RCC 7860 (cell line): ENCODE data around the gene RRP9.

ENCODE experiments used
- DNase-seq: peaks from one replicate; pipeline ENCODE4 v3.0.0-alpha.2; 2015; ENCODE audit warnings: low spot score
- FAIRE-seq: peaks from 2 replicates; lab custom pipeline; 2012; peaks lifted over from hg19 to GRCh38; lab: Jason Lieb, UNC

RRP9 gene

GRCh38 chr3:51957520-51958205 lies 16.0 kb upstream of the RRP9 start:
- DNase-seq = no peak
- no peak for FAIRE-seq

- FAIRE-seq (no peak), DNase-seq (no peak)
Measured at GRCh38 chr3:51955893-51956770, 14.4 kb upstream of the RRP9 start.

GRCh38 chr3:51955175-51955892 lies 13.6 kb upstream of the RRP9 start, which contains the start of gene GPR62:
Gene GPR62 (plus strand): TSS chr3:51955381. CDS start chr3:51955653, 272 bp downstream.
- DNase-seq (no peak), FAIRE-seq (no peak)

- FAIRE-seq = no peak
- no peak for DNase-seq
Measured at GRCh38 chr3:51954713-51955112, 13.0 kb upstream of the RRP9 start.

- FAIRE-seq (no peak), DNase-seq (no peak)
Measured at GRCh38 chr3:51954105-51954504, 12.4 kb upstream of the RRP9 start.

- FAIRE-seq = no peak
Measured at GRCh38 chr3:51953445-51953844, 11.7 kb upstream of the RRP9 start.

GRCh38 chr3:51950899-51951298 lies 9.2 kb upstream of the RRP9 start:
- no peak for DNase-seq
- FAIRE-seq = no peak

More at GRCh38 chr3:51953445-51953844, 11.7 kb upstream of the RRP9 start:
- peak; percentile 44 for DNase-seq

- FAIRE-seq = no peak
- DNase-seq = no peak
Measured at GRCh38 chr3:51949121-51949520, 7.4 kb upstream of the RRP9 start.

GRCh38 chr3:51948016-51948580 lies 6.4 kb upstream of the RRP9 start:
- FAIRE-seq = no peak

GRCh38 chr3:51947215-51947900 lies 5.7 kb upstream of the RRP9 start:
- FAIRE-seq (no peak), DNase-seq (no peak)

More at GRCh38 chr3:51948016-51948580, 6.4 kb upstream of the RRP9 start:
- no peak for DNase-seq

GRCh38 chr3:51946796-51947195 lies 5.1 kb upstream of the RRP9 start:
- FAIRE-seq = no peak

GRCh38 chr3:51945926-51946705 lies 4.4 kb upstream of the RRP9 start:
- DNase-seq (no peak), FAIRE-seq (no peak)

More at GRCh38 chr3:51946796-51947195, 5.1 kb upstream of the RRP9 start:
- no peak for DNase-seq

GRCh38 chr3:51945031-51945840 lies 3.5 kb upstream of the RRP9 start:
- no peak for DNase-seq
- FAIRE-seq = no peak

- DNase-seq = no peak
- FAIRE-seq = no peak
Measured at GRCh38 chr3:51944451-51945021, 2.8 kb upstream of the RRP9 start.

- DNase-seq = no peak
- FAIRE-seq = no peak
Measured at GRCh38 chr3:51943451-51944391, 2.0 kb upstream of the RRP9 start.

- FAIRE-seq (no peak), DNase-seq (peak; percentile 49)
Measured at GRCh38 chr3:51942603-51943450, 1.1 kb upstream of the RRP9 start.

- DNase-seq = no peak
- FAIRE-seq = no peak
Measured at GRCh38 chr3:51941463-51941797, 274 bp downstream of the RRP9 start.
